Mucosa of descending colon (tissue), 3 donors: Measurements from ENCODE around the gene IVNS1ABP. TPM values are rescaled to one million over a fixed set of nuclear protein-coding genes. Genes with fewer than 3 reads are reported as not detected.
A peak's percentile ranks its signal among the peaks of the same experiment; 100 is the strongest.

ENCODE experiments used
- ATAC-seq: fragments of 200-7000 bp; cut with Tn5 transposase; one replicate; pipeline ENCODE4 v1.9.1; 2020; ENCODE audit warnings: mild to moderate bottlenecking, moderate library complexity
- DNase-seq, 3 donors: peaks; one replicate each; pipeline ENCODE4 v3.0.0-alpha.2; 2020
- H3K36me3 ChIP-seq: fragments of 200-600 bp; one replicate; pipeline ENCODE4 v1.8.0; 2021; ENCODE audit warnings: low read depth, mild to moderate bottlenecking
- H3K4me1 ChIP-seq: fragments of 200-600 bp; one replicate; pipeline ENCODE4 v1.8.0; 2021; ENCODE audit warnings: low read depth, mild to moderate bottlenecking
- H3K4me3 ChIP-seq: fragments of 200-600 bp; one replicate; pipeline ENCODE4 v1.8.0; 2021; ENCODE audit warnings: mild to moderate bottlenecking
- H3K9me3 ChIP-seq: fragments of 200-600 bp; one replicate; pipeline ENCODE4 v1.8.0; 2021; ENCODE audit warnings: mild to moderate bottlenecking
- CTCF ChIP-seq: fragments of 200-600 bp; IDR thresholded peaks from one replicate; pipeline ENCODE4 v1.8.0; 2022; ENCODE audit warnings: antibody characterized with exemption, mild to moderate bottlenecking
- intact Hi-C, 2 donors: fragments of 100-400 bp; cut with DNase I in 1 of 2; cut with micrococcal nuclease in 1 of 2; formaldehyde crosslinking; loops; one replicate each; pipeline versions ENCODE4 v1.11.0 to v1.11.1; 2022; cut with DNase I, micrococcal nuclease
- total RNA-seq, 3 donors: library from RNA; stranded (reverse); fragmentation: NEBNext Ultra II Directional in 2 of 3; extraction: Animal tissue kit (Norgen Biotek cat#: 25700) in 2 of 3; gene quantifications; one replicate each; pipeline versions ENCODE4 v1.2.1 to v1.2.4, GENCODE V29; 2021 to 2023
- donor health status: DM: no; HTN: no; CAD: no; lungs with moderate emphysema.
- donor health status: DM: no; HTN: no; CAD: no.
- donor health status: DM: no; HTN: yes; CAD: no.

The IVNS1ABP gene
- total RNA-seq, 3 donors from 2014 or later: 111 to 213 (median 138) TPM

GRCh38 chr1:185300152-185300551 lies 16.9 kb downstream of the IVNS1ABP start:
- ATAC-seq (no peak), DNase-seq (no peak)
- H3K36me3 ChIP-seq: peaks cover 8% of the 10 kb centered on the region
- no peaks in the 10 kb centered on the region for H3K4me1 ChIP-seq
- H3K9me3 ChIP-seq: no peaks in the 10 kb centered on the region
- no peak for TF ChIP-seq CTCF
- no peak overlapping the region for H3K4me3 ChIP-seq
- intact Hi-C loops: no loop called here

- no peak for TF ChIP-seq CTCF
- no peak for ATAC-seq
- no peak overlapping the region for H3K4me3 ChIP-seq
- DNase-seq: no peak
- no peaks in the 10 kb centered on the region for H3K9me3 ChIP-seq
- peaks cover 8% of the 10 kb centered on the region for H3K36me3 ChIP-seq
- intact Hi-C loops: no loop called here
- no peaks in the 10 kb centered on the region for H3K4me1 ChIP-seq
Measured at GRCh38 chr1:185297982-185298381, 19.1 kb downstream of the IVNS1ABP start.

GRCh38 chr1:185295091-185295490 lies 22.0 kb downstream of the IVNS1ABP start:
- no peak for ATAC-seq
- no peaks in the 10 kb centered on the region for H3K9me3 ChIP-seq
- intact Hi-C loops: no loop called here
- no peak for TF ChIP-seq CTCF
- peaks cover 9% of the 10 kb centered on the region for H3K4me1 ChIP-seq
- DNase-seq: no peak
- no peak overlapping the region for H3K4me3 ChIP-seq
- H3K36me3 ChIP-seq: peaks cover 8% of the 10 kb centered on the region

- ATAC-seq (peak; percentile 8), DNase-seq (no peak)
- H3K36me3 ChIP-seq: peaks cover 8% of the 10 kb centered on the region
- H3K4me3 ChIP-seq: no peak overlapping the region
- no peaks in the 10 kb centered on the region for H3K9me3 ChIP-seq
- intact Hi-C loops: no loop called here
- TF ChIP-seq CTCF: no peak
- peaks cover 9% of the 10 kb centered on the region for H3K4me1 ChIP-seq
Measured at GRCh38 chr1:185293967-185294542, 23.0 kb downstream of the IVNS1ABP start.

GRCh38 chr1:185292237-185292636 lies 24.8 kb downstream of the IVNS1ABP start:
- no peak for TF ChIP-seq CTCF
- H3K36me3 ChIP-seq: no peaks in the 10 kb centered on the region
- intact Hi-C loops: no loop called here
- ATAC-seq: peak; percentile 45
- H3K4me1 ChIP-seq: peaks cover 9% of the 10 kb centered on the region
- DNase-seq: no peak
- H3K4me3 ChIP-seq: no peak overlapping the region
- H3K9me3 ChIP-seq: no peaks in the 10 kb centered on the region

- Histone ChIP-seq H3K36me3 (no peaks in the 10 kb centered on the region), H3K9me3 (no peaks in the 10 kb centered on the region), H3K4me1 (peaks cover 9% of the 10 kb centered on the region), H3K4me3 (no peak overlapping the region)
- DNase-seq (no peak), ATAC-seq (peak; percentile 37)
- no peak for TF ChIP-seq CTCF
- intact Hi-C loops: no loop called here
Measured at GRCh38 chr1:185291652-185292051, 25.4 kb downstream of the IVNS1ABP start.
